HL-60/S4 treated with retinoic acid at 250 ng/mL for 4 days and 3 days (cell line): ENCODE data around the gene EXD3.
"Not testable (repeated sequence)": the region's sequence is repeated elsewhere in the genome, so short reads cannot be mapped to it uniquely, and the experiment has no call there.

Experiments
- in situ Hi-C: fragments of 300-500 bp; cut with MboI; formaldehyde crosslinking; loops from 2 replicates; pipeline ENCODE4 v1.7.0; 2022; ENCODE audit warnings: low sequenced_read_pairs

EXD3 gene

DNA sequence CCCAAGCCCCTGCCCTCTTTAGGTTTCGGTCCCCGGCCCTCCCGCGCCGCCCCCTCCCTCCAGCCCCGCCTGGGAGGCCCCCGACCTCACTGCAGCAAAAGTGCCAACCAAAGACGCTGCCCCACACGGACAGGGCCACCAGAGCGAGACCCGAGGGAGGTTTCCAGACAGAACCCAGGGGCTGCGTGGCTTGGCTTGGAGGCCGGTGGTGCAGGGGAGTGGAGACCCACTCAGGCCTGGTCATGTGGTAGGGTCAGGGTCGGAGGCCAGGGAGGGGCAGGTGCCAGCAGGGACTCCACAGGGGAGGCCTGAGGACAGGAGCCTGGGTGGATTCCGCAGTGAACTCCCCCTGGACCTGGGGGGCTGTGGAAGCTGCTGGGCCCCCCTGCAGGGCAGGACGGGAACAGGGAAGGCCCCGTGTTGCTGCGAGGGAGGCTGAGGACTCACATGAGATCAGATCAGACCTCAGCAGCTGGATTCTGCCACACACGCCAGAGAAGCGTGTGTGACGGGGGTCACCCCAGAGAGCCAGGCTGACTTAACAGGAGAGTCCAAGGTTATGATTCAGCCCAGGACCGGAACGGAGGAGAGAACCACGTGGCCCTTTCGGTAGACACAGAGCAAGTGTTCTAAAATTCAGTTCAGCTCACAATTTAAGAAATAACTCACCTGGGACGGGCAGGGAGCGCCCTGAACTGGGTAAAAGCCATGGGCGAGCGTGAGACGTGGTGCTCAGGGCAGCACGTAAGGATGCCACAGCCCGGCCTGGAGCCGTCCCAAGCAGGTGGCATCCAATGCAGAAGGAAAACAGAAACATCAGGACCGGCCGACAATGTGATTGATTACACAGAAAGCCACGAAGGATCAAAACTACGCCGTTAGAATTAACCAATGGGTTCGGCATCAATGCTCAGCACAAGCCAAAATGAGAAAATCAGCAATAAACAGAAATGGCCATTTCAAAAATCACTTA, 38.9 kb downstream of the EXD3 start:
- in situ Hi-C loops, result no loop called here

DNA sequence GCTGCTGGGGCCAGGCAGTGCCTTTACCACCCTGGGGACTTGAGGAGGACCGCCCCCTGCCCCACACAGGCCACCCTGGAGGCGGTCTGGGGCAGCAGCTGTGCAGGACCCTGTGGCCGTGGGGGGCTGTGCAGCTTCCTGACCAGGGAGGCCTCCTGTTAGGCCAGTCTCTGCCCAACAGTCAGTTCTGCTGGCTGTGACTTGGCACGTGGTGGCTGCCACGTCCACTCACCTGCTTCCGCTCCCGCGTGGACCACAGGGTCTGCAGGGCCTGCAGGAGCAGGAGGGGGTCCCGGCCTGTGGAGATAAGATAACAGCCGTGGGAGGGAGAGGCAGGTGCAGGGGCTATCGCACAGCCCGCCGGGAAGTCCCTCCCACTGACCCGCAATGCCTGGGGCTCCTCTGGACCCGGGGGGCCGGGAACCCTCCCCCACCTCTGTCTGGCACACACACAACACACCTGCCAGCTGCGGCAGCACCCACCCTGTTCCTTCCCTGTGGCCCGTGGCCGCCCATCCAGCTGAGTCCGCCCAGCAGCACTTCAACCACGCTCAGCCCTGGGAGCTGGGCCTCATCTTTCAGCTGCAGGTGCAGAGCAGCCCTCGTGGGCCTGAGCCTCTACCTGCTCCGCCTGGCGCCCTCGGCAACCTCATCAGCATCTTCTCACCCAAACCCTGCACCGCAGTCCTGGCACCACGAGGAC, 39.7 kb downstream of the EXD3 start:
- in situ Hi-C loops, result no loop called here

DNA sequence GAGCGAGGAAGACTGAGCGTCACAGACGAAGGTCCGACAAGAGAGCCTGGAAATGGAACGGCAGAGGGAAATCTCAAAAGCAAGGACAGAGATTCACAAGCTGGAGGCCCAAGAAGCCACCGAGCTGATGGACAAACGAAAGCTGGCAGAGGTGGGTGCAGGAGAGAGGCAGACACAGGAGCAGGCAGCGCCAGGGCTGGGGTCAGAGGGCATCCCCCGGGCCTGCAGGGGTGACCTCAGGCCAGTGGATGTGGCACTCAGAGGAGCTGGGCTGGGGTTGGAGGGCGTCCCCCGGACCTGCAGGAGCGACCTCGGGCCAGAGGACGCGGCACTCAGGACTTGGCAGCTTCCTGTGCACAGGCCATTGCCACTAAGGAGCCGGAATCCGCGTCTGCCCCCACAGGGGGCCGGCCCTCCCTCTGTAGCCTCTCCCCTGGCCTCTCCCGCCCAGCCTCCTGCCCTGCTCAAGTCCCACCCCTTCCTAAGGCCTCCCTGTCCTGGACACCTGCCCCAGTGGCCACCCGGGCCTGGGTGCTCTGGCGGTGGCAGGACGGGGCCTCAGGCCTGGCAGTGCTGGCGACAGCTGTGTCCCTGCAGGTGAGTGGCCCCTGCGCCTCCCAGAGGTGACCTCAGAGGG, 40.4 kb downstream of the EXD3 start:
- in situ Hi-C loops, result no loop called here

DNA sequence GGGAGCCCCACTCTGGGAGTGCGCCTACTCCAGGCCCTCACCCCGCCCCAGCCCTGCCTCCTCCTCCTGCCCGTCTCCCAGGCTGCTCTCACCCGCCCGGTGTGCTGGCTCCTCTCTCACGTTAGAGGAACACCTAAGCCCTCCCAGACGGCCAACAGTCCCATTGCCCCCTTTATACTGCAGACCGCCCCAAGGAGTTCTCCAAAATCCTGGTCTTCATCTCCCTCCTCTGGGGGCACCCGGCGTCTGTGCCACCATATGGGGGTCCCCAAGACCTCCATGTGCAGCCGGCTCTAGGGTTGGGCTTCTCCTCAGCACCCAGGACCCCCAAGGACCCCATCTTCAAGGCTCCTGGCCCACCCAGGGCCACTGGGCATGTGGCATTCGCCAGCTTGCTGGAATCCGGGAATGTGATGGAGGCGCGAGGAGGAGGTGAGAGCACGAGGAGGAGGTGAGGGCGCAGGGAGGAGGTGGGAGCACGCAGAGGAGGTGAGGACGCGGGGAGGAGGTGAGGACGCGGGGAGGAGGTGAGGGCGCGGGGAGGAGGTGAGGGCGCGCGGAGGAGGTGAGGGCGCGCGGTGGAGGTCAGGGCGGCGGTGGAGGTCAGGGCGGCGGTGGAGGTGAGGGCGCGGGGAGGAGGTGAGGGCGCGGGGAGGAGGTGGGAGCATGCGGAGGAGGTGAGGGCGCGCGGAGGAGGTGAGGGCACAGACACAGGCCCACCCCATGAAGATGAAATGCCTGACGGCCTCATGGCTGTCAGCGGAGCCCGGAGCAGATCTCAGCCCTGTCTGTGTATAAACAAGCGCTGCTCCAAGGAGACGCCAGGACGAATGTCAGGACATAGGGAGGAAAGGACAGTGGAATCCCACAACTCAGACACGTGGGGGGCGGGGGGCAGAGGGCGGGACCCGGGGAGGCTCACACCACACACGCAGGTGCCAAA, 41.2 kb downstream of the EXD3 start:
- in situ Hi-C loops, result no loop called here

DNA sequence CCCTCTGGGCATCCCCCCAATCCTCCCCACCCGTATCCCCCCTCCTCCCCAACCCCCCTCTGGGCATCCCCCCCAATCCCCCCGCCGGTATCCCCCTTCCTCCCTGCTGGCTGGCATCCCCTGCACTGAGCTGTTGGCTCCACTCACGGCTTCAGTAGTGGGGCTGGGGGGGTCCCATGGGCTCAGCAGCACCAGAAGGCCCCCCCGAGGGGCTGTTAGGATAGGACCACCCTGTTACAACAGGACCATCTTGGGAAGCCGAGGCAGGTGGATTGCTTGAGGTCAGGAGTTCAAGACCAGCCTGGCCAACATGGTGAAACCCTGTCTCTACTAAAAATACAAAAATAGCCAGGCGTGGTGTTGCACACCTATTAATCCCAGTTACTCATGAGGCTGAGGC, 42.4 kb downstream of the EXD3 start:
- in situ Hi-C loops, result no loop called here

DNA sequence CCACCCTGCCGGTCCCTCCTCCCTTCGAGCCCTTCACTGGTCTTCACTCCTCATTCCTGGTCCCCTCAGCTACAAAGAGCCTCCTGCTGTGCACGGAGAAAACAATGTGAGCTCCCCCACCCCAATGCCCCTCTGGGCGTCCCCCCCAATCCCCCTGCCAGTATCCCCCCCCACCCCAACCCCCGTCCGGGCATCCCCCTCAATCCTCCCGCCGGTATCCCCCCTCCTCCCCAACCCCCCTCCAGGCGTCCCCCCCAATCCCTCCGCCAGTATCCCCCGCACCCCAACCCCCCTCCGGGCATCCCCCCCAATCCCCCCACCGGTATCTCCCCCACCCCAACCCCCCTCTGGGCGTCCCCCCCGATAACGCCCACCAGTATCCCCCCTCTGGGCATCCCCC, 42.8 kb downstream of the EXD3 start:
- in situ Hi-C loops, result no loop called here

DNA sequence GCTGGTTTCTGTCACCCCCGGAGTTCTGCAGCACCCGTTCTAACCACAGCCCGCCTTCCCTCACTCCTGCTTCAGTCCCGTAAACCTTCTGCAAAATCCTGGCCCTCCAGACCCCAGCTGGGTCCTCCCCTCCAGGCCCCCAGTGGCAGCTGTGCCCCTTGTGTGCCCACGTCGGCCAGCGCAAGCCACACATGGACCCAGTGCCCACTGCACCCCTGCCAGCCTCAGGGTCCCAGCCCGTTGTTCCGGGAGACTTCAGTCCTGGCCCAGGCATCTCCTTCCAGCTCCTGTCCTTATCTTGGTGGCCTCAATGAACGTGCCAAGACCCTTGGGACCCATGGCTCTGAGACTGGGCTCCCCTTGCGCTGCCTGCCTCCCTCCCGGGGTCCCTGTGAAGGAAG, 43.2 kb downstream of the EXD3 start:
- in situ Hi-C loops, result no loop called here

DNA sequence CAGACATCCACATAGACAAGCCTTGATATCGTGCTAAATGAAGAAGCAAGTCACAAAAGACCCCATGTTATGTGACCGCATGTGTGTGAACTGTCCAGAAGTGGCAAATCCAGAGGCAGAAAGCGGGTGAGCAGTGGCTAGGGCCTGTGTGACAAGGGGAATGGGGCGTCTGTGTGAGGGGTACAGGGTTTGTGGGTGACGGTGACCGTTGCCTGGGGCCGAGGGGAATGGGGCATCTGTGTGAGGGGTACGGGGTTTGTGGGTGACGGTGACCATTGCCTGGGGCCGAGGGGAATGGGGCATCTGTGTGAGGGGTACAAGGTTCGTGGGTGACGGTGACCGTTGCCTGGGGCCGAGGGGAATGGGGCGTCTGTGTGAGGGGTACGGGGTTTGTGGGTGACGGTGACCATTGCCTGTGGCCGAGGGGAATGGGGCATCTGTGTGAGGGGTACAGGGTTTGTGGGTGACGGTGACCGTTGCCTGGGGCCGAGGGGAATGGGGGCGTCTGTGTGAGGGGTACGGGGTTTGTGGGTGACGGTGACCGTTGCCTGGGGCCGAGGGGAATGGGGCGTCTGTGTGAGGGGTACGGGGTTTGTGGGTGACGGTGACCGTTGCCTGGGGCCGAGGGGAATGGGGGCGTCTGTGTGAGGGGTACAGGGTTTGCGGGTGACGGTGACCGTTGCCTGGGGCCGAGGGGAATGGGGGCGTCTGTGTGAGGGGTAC, 44.1 kb downstream of the EXD3 start:
- in situ Hi-C loops, result not testable (repeated sequence)

DNA sequence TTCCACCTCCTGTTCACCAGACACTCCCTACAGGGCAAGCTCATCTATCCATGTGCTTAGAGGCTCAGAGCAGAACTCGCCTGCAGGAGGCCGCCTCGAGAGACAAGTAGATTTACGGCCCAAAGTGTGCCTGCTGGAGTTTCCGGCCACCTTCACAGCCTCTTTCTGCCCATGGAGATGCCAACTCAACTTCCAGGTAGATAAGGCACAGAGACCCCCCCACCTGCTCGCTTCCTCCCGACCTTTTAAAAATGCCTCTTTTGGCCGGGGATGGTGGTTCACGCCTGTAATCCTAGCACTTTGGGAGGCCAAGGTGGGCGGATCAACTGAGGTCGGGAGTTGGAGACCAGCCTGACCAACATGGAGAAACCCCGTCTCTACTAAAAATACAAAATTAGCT, 46.6 kb downstream of the EXD3 start:
- in situ Hi-C loops, result no loop called here

DNA sequence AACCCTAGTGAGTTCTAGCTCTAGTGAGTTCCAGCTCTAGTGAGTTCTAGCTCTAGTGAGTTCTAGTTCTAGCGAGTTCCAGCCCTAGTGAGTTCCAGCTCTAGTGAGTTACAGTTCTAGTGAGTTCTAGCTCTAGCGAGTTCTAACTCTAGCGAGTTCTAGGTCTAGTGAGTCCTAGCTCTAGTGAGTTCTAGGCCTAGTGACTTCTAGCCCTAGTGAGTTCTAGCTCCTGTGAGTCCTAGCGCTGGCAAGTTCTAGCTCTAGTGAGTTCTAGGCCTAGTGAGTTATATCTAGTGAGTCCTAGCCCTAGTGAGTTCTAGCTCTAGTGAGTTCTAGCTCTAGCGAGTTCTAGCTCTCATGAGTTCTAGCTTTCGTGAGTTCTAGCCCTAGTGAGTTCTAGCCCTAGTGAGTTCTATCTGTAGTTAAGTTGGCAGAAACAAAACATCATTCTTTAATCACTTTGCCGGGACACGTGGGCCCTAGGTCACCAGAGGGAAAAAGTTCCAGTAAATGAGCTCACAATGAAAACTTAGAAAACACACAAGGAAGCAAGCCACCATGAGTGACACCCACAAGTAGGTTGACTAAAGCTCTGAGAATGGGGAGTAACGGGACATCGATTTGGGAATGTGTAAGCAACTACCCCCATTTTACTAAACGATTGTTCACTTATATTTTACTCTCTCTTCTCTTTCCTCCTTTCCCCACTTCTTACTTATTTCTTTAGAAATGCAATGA, 47.5 kb downstream of the EXD3 start:
- in situ Hi-C loops, result no loop called here

DNA sequence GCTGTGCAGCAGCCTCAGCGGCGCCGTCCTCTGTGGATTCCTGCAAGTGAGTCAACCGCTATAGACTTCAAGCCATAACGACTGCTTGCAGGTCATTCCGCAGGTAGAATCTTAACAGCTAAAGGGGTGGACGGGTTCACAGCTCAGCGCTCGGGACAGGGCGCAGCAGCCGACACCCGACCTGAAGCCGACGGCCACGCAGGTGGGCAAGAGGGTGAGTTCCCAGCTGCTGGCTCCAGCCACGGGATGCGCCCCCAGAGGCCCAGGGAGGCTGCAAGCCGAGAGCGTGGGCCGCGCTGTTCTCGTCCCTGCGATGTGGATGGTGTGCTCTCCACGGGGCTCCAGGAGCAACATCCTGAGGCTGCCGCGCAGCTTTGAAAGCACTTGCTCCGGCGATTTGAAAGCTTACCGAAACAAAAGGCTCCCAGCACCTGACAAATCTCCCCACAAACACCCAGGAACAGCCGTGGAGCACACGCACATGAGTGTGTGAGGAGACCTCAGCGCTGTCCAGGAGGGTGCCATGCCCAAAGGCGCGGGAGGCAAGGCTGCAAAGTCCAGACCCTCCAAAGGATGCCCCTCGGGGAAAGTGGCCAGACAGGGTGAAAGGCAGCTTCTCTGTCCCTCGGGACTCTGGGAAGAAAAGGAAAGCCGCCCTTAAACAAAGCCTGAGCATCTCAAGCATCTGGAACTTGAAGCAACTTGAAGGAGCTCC, 48.7 kb downstream of the EXD3 start:
- in situ Hi-C loops, result no loop called here

DNA sequence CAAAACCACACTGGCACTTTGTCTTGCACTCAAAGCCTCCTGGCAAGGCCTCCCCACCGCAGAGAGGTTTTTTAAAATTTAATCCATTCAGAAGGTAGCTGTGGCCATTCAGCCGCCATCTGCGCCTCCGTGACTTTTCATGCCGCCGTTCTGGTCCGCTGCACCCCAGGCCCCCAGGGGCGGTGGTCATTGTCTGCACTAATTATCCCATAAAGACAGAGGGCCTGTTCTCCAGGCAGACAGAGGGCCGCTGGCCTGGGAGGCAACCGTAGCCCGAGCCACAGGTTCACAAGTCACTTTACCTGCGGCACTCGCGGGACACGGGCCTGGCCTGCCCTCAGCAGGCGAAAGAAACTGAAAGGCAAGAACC, 49.4 kb downstream of the EXD3 start:
- in situ Hi-C loops, result no loop called here

DNA sequence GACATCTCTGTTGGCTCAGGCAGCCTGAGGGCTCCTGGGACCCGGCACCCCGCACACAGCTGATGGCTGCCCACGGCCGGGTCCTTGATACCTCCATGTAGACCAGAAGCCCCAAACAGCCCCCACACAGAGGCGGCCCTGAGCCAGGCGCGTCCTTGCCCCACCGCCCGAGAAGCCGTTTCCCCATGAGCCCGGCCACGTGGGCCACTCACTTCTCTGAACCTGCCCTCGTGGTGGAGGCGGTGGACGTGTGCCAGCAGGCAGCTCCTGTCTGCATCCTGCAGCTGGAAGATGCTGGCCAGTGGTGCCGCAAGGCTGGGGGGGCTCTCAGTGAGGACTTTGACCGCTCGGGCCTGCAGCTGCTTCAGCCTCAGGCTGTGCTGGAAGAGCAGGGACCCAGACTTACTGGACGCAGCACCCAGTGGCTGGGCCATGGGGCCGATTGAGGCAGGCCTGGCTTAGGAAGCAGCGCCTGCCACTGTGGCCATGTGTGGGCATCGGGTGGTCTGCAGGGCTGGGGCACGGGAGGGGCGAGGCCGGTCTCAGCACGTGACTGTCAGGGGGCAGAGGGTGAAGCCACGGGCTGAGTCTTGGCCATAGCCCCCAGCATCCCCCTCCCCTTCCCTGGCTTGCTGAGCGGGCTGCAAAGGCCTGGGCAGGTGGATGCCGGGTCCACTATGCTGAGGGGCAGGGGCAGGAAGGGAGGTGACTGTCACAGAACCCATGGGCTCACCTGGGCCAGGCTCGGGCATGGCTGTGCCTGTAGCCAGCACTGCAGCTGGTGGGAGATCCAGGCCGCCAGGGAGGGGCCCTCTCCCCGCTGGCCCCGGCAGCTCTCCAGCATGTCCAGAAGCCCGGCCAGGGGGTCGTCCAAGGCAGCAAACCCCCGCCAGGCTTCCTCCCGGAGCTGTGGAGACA, 50.0 kb downstream of the EXD3 start:
- in situ Hi-C loops, result no loop called here

DNA sequence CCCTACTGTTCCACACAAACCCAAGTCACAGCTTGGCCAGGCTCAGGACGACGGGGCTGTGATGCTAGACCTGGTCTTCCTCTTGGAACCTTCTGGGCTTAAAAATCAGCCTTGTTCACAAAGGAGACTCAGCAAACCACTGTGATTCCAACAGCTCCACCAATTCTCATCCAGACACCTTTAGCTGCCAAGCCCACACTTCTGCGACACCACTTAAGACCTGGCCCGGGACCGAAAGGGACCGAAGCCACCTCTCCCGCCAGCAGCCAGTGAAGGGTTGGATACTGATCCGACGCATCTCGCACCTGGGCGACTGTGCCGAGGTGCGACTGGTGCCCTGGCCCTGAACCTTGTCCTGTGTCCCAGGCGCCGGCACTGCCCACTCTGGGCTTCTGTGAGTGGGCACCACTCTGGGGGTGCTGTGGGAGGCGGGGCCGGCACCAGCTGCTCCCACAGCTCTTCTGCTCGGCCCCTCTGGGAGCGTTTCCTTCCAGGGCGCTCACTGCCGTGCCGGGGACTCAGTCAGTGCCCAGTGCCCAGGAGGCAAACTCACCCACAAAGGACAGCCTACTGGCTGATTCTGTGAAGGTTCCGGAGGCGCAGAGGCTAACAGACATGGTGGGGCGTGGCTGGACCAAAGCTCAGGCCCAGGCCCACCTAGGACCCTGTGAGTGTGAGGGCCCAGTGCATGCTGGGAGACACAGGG, 50.9 kb downstream of the EXD3 start:
- in situ Hi-C loops, result no loop called here

DNA sequence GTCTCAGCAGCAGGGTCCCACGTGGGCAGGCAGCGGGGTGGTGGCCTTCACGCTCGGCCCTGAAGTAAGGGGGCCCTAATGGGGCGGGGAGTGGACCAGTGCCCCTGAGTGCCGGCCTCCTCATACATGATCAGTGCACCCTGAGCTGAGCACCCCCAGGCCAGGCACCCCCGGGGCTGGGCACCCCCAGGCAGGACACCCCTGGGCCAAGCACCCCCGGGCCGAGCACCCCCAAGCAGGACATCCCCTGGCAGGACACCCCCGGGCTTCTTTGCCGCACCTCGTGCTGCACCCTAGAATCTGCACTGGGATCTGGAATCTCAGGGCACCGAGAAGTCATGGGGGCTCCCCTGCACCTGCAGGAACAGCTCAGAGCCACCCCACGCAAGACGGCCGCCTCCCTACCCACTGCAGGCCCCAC, 51.4 kb downstream of the EXD3 start:
- in situ Hi-C loops, result no loop called here

DNA sequence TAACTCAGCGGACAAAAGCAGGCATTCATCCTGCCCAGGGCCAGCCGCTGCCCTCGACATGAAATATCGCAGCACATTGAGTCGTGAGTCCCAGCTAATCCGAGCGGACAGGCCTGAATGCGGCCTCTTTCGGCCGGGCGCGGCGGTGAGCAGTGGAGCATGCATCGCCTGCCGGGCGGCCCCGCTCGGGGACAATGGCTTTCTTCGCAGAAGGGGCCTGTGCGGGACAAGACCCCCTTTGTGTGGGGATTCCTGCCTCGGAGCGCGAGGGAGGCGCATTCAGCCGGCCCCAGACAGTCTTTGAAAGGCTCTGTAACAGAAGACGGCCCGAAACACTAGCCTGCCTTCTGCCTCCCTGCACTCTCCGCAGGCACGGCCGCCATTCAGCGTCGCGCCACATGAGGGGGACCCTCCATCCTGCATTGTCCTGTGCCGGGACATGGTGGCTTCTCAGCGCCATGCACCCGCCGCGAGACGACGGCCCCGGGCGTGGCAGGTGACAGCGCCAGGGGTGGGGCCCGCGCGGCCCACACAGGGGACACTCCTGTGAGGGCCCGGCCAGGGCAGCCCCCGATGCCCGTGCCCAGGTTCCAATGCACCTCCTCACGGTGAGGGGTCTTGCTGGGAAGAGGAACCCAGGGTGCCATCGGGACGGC, 52.0 kb downstream of the EXD3 start:
- in situ Hi-C loops, result no loop called here
